HEK293 (cell line): ENCODE data around the gene PHACTR3.

Experiments used
- CTCF ChIP-seq: fragments of 450-650 bp; formaldehyde crosslinking; IDR thresholded peaks from 2 replicates; pipeline ENCODE4 v1.5.1; 2016; ENCODE audit warnings: missing biosample characterization, missing genetic modification characterization
- GLI2 ChIP-seq: fragments of 450-650 bp; formaldehyde crosslinking; IDR thresholded peaks from 2 replicates; pipeline ENCODE4; 2017; ENCODE audit warnings: missing biosample characterization, missing genetic modification characterization, low read depth, borderline replicate concordance
- KLF1 ChIP-seq: fragments of 450-650 bp; formaldehyde crosslinking; IDR thresholded peaks from 2 replicates; pipeline ENCODE4 v1.5.1; 2016; ENCODE audit warnings: missing biosample characterization, missing genetic modification characterization
- PRDM2 ChIP-seq: fragments of 450-650 bp; formaldehyde crosslinking; IDR thresholded peaks from 2 replicates; pipeline ENCODE4 v1.5.1; 2016; ENCODE audit warnings: missing biosample characterization, missing genetic modification characterization, borderline replicate concordance
- YY1 ChIP-seq: fragments of 450-650 bp; formaldehyde crosslinking; IDR thresholded peaks from 2 replicates; pipeline ENCODE4 v1.5.1; 2018; ENCODE audit warnings: missing biosample characterization, missing genetic modification characterization
- ZBTB21 ChIP-seq: fragments of 450-650 bp; formaldehyde crosslinking; IDR thresholded peaks from 2 replicates; pipeline ENCODE4 v1.5.1; 2017; ENCODE audit warnings: missing biosample characterization, missing genetic modification characterization
- ZNF133 ChIP-seq: fragments of 450-650 bp; formaldehyde crosslinking; IDR thresholded peaks from 2 replicates; pipeline ENCODE4 v1.5.1; 2016; ENCODE audit warnings: missing biosample characterization, missing genetic modification characterization
- ZNF521 ChIP-seq: fragments of 450-650 bp; formaldehyde crosslinking; IDR thresholded peaks from 2 replicates; pipeline ENCODE4 v1.5.1; 2017; ENCODE audit warnings: missing biosample characterization, mild to moderate bottlenecking, missing genetic modification characterization
- ZNF596 ChIP-seq: fragments of 450-650 bp; IDR thresholded peaks from 2 replicates; pipeline ENCODE4 v1.5.0; 2018; ENCODE audit warnings: missing biosample characterization, mild to moderate bottlenecking, missing genetic modification characterization, moderate library complexity
- ZNF670 ChIP-seq: fragments of 450-650 bp; formaldehyde crosslinking; IDR thresholded peaks from 2 replicates; pipeline ENCODE4 v1.5.1; 2016; ENCODE audit warnings: missing biosample characterization, missing genetic modification characterization, low read depth
- TF ChIP-seq, protein P1 (sequence below): fragments of 450-650 bp; formaldehyde crosslinking; IDR thresholded peaks from 2 replicates; pipeline ENCODE4 v1.5.1; 2016; ENCODE audit warnings: missing biosample characterization, missing genetic modification characterization

- no peak for TF ChIP-seq GLI2
- TF ChIP-seq CTCF (tag by site-specific recombination) = no peak
- TF ChIP-seq ZNF521 (tag by site-specific recombination) = no peak
- no peak for TF ChIP-seq ZBTB21 (tag by site-specific recombination)
- no peak for TF ChIP-seq YY1
- no peak for TF ChIP-seq KLF1 (tag by site-specific recombination)
- no peak for TF ChIP-seq ZNF596 (tag by site-specific recombination)
- TF ChIP-seq ZNF133 (tag by site-specific recombination) = no peak
- no peak for TF ChIP-seq PRDM2
- TF ChIP-seq ZNF670 = no peak
- TF ChIP-seq, protein P1, sequence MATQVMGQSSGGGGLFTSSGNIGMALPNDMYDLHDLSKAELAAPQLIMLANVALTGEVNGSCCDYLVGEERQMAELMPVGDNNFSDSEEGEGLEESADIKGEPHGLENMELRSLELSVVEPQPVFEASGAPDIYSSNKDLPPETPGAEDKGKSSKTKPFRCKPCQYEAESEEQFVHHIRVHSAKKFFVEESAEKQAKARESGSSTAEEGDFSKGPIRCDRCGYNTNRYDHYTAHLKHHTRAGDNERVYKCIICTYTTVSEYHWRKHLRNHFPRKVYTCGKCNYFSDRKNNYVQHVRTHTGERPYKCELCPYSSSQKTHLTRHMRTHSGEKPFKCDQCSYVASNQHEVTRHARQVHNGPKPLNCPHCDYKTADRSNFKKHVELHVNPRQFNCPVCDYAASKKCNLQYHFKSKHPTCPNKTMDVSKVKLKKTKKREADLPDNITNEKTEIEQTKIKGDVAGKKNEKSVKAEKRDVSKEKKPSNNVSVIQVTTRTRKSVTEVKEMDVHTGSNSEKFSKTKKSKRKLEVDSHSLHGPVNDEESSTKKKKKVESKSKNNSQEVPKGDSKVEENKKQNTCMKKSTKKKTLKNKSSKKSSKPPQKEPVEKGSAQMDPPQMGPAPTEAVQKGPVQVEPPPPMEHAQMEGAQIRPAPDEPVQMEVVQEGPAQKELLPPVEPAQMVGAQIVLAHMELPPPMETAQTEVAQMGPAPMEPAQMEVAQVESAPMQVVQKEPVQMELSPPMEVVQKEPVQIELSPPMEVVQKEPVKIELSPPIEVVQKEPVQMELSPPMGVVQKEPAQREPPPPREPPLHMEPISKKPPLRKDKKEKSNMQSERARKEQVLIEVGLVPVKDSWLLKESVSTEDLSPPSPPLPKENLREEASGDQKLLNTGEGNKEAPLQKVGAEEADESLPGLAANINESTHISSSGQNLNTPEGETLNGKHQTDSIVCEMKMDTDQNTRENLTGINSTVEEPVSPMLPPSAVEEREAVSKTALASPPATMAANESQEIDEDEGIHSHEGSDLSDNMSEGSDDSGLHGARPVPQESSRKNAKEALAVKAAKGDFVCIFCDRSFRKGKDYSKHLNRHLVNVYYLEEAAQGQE (tag by site-specific recombination) = no peak
Measured at GRCh38 chr20:59836767-59837166, 232.4 kb downstream of the PHACTR3 start.
